GM23338 (cell line): ENCODE results near the gene CAST. TPM values are rescaled to one million over a fixed set of nuclear protein-coding genes. Genes with fewer than 3 reads are reported as not detected.

Source experiments
- EZH2 ChIP-seq: fragments of 200-600 bp; sonication (generic); IDR thresholded peaks from one replicate; pipeline ENCODE4 v1.8.0; 2017; ENCODE audit warnings: antibody characterized with exemption, mild to moderate bottlenecking, low read depth; ENCODE audit not compliant: unreplicated experiment
- EZH2phosphoT487 ChIP-seq: fragments of 200-600 bp; sonication (generic); IDR thresholded peaks from one replicate; pipeline ENCODE4 v1.8.1; 2018; ENCODE audit warnings: antibody characterized with exemption; ENCODE audit not compliant: unreplicated experiment
- JUNB ChIP-seq: IDR thresholded peaks from one replicate; pipeline ENCODE4 v1.6.1; 2016; ENCODE audit warnings: antibody characterized with exemption; ENCODE audit not compliant: unreplicated experiment
- STAT1 ChIP-seq: IDR thresholded peaks from one replicate; pipeline ENCODE4 v1.6.1; 2016; ENCODE audit warnings: antibody characterized with exemption; ENCODE audit not compliant: unreplicated experiment
- ZNF114 ChIP-seq: fragments of 250-450 bp; sonication (Bioruptor Pico); IDR thresholded peaks from 2 replicates; pipeline ENCODE4 v1.5.0; 2020; ENCODE audit warnings: mild to moderate bottlenecking, moderate library complexity
- ZNF331 ChIP-seq: fragments of 250-450 bp; sonication (Bioruptor Pico); IDR thresholded peaks from 2 replicates; pipeline ENCODE4 v1.5.0; 2020; ENCODE audit warnings: low read depth, mild to moderate bottlenecking, moderate library complexity
- polyA plus RNA-seq: library from polyadenylated mRNA; unstranded; fragments of >200 nt; fragmentation: Nextera tagmentation; extraction: Ambion mirVana; gene quantifications from 2 replicates; pipeline ENCODE4 v1.2.1, GENCODE V29; 2016
- total RNA-seq: library from RNA; depleted of rRNA; stranded (reverse); fragments of >200 nt; shearing (Covaris generic); gene quantifications from 2 replicates; pipeline ENCODE4 v1.2.3, GENCODE V29; 2014
- TF ChIP-seq, protein P1 (sequence below): fragments of 250-450 bp; sonication (Bioruptor Pico); IDR thresholded peaks from 2 replicates; pipeline ENCODE4 v1.5.0; 2020; ENCODE audit warnings: mild to moderate bottlenecking, moderate library complexity
- TF ChIP-seq, protein P2 (sequence below): IDR thresholded peaks from one replicate; pipeline ENCODE4 v1.6.1; 2018; ENCODE audit warnings: antibody characterized with exemption; ENCODE audit not compliant: unreplicated experiment
- TF ChIP-seq, protein P3 (sequence below): IDR thresholded peaks from 2 replicates; pipeline ENCODE4 v1.6.1; 2016; ENCODE audit warnings: antibody characterized with exemption

Gene CAST
- total and polyA plus RNA-seq, 2 experiments from 2014 or later, result 37.9 to 57.7 TPM

- TF ChIP-seq, protein P1, sequence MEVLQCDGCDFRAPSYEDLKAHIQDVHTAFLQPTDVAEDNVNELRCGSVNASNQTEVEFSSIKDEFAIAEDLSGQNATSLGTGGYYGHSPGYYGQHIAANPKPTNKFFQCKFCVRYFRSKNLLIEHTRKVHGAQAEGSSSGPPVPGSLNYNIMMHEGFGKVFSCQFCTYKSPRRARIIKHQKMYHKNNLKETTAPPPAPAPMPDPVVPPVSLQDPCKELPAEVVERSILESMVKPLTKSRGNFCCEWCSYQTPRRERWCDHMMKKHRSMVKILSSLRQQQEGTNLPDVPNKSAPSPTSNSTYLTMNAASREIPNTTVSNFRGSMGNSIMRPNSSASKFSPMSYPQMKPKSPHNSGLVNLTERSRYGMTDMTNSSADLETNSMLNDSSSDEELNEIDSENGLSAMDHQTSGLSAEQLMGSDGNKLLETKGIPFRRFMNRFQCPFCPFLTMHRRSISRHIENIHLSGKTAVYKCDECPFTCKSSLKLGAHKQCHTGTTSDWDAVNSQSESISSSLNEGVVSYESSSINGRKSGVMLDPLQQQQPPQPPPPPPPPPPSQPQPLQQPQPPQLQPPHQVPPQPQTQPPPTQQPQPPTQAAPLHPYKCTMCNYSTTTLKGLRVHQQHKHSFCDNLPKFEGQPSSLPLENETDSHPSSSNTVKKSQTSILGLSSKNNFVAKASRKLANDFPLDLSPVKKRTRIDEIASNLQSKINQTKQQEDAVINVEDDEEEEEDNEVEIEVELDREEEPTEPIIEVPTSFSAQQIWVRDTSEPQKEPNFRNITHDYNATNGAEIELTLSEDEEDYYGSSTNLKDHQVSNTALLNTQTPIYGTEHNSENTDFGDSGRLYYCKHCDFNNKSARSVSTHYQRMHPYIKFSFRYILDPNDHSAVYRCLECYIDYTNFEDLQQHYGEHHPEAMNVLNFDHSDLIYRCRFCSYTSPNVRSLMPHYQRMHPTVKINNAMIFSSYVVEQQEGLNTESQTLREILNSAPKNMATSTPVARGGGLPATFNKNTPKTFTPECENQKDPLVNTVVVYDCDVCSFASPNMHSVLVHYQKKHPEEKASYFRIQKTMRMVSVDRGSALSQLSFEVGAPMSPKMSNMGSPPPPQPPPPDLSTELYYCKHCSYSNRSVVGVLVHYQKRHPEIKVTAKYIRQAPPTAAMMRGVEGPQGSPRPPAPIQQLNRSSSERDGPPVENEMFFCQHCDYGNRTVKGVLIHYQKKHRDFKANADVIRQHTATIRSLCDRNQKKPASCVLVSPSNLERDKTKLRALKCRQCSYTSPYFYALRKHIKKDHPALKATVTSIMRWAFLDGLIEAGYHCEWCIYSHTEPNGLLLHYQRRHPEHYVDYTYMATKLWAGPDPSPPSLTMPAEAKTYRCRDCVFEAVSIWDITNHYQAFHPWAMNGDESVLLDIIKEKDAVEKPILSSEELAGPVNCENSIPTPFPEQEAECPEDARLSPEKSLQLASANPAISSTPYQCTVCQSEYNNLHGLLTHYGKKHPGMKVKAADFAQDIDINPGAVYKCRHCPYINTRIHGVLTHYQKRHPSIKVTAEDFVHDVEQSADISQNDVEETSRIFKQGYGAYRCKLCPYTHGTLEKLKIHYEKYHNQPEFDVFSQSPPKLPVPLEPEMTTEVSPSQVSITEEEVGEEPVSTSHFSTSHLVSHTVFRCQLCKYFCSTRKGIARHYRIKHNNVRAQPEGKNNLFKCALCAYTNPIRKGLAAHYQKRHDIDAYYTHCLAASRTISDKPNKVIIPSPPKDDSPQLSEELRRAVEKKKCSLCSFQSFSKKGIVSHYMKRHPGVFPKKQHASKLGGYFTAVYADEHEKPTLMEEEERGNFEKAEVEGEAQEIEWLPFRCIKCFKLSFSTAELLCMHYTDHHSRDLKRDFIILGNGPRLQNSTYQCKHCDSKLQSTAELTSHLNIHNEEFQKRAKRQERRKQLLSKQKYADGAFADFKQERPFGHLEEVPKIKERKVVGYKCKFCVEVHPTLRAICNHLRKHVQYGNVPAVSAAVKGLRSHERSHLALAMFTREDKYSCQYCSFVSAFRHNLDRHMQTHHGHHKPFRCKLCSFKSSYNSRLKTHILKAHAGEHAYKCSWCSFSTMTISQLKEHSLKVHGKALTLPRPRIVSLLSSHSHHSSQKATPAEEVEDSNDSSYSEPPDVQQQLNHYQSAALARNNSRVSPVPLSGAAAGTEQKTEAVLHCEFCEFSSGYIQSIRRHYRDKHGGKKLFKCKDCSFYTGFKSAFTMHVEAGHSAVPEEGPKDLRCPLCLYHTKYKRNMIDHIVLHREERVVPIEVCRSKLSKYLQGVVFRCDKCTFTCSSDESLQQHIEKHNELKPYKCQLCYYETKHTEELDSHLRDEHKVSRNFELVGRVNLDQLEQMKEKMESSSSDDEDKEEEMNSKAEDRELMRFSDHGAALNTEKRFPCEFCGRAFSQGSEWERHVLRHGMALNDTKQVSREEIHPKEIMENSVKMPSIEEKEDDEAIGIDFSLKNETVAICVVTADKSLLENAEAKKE (CRISPR knock-in tag), result no peak
- no peak for TF ChIP-seq STAT1
- TF ChIP-seq, protein P2, sequence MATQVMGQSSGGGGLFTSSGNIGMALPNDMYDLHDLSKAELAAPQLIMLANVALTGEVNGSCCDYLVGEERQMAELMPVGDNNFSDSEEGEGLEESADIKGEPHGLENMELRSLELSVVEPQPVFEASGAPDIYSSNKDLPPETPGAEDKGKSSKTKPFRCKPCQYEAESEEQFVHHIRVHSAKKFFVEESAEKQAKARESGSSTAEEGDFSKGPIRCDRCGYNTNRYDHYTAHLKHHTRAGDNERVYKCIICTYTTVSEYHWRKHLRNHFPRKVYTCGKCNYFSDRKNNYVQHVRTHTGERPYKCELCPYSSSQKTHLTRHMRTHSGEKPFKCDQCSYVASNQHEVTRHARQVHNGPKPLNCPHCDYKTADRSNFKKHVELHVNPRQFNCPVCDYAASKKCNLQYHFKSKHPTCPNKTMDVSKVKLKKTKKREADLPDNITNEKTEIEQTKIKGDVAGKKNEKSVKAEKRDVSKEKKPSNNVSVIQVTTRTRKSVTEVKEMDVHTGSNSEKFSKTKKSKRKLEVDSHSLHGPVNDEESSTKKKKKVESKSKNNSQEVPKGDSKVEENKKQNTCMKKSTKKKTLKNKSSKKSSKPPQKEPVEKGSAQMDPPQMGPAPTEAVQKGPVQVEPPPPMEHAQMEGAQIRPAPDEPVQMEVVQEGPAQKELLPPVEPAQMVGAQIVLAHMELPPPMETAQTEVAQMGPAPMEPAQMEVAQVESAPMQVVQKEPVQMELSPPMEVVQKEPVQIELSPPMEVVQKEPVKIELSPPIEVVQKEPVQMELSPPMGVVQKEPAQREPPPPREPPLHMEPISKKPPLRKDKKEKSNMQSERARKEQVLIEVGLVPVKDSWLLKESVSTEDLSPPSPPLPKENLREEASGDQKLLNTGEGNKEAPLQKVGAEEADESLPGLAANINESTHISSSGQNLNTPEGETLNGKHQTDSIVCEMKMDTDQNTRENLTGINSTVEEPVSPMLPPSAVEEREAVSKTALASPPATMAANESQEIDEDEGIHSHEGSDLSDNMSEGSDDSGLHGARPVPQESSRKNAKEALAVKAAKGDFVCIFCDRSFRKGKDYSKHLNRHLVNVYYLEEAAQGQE, result no peak
- no peak for TF ChIP-seq EZH2
- no peak for TF ChIP-seq JUNB
- TF ChIP-seq ZNF331, result no peak
- TF ChIP-seq, protein P3, sequence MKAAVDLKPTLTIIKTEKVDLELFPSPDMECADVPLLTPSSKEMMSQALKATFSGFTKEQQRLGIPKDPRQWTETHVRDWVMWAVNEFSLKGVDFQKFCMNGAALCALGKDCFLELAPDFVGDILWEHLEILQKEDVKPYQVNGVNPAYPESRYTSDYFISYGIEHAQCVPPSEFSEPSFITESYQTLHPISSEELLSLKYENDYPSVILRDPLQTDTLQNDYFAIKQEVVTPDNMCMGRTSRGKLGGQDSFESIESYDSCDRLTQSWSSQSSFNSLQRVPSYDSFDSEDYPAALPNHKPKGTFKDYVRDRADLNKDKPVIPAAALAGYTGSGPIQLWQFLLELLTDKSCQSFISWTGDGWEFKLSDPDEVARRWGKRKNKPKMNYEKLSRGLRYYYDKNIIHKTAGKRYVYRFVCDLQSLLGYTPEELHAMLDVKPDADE, result no peak
- TF ChIP-seq ZNF114 (CRISPR knock-in tag), result no peak
- no peak for TF ChIP-seq EZH2phosphoT487
Observed at GRCh38 chr5:96703995-96704394, 41.8 kb downstream of the CAST start (continued).
